ENCODE data around the gene P2RY12.

GRCh38 chr3:151404316-151404715 lies 19.8 kb upstream of the P2RY12 start:
- TF ChIP-seq SMAD1 (IDR thresholded peaks at IDR 0.05; ENCODE audit: low read depth, partially characterized antibody) = no peak
- no peak for TF ChIP-seq ZNF687 (IDR thresholded peaks at IDR 0.05)
- TF ChIP-seq CBFB (IDR thresholded peaks at IDR 0.05; ENCODE audit: low read depth) = peak; percentile 53; the same call in 1 of the 2 replicates
- TF ChIP-seq SREBF1 (IDR thresholded peaks at IDR 0.05; ENCODE audit: low read length) = no peak
- TF ChIP-seq POLR2A (IDR thresholded peaks at IDR 0.05; ENCODE audit: low read depth, low read length) = no peak
- no peak for TF ChIP-seq POLR2AphosphoS5 (IDR thresholded peaks at IDR 0.05; ENCODE audit: low read length)
- TF ChIP-seq CTCF (IDR thresholded peaks at IDR 0.05 in 2 of 3, conservative IDR thresholded peaks at IDR 0.05 in 1 of 3; ENCODE audit: control insufficient read depth in 2 of 3, extremely low read depth in 1 of 3, insufficient read depth in 1 of 3, low read depth in 3 of 3, low read length in 3 of 3) = no peak
- TF ChIP-seq ATF2 (IDR thresholded peaks at IDR 0.05; ENCODE audit: low read length) = peak; percentile 27; the same call in 1 of the 2 replicates
- TF ChIP-seq ZNF274 (IDR thresholded peaks at IDR 0.05; ENCODE audit: insufficient read depth, insufficient read length) = no peak
- TF ChIP-seq FOXM1 (IDR thresholded peaks at IDR 0.05; ENCODE audit: low read depth, low read length) = no peak
